Measurements from ENCODE around the gene SLC22A25. TPM values are rescaled to one million over a fixed set of nuclear protein-coding genes. Genes with fewer than 3 reads are reported as not detected.
"Not testable (repeated sequence)": the region's sequence is repeated elsewhere in the genome, so short reads cannot be mapped to it uniquely, and the experiment has no call there.

The SLC22A25 gene
- total RNA-seq, 2 experiments from 2014 or later, result not detected

DNA sequence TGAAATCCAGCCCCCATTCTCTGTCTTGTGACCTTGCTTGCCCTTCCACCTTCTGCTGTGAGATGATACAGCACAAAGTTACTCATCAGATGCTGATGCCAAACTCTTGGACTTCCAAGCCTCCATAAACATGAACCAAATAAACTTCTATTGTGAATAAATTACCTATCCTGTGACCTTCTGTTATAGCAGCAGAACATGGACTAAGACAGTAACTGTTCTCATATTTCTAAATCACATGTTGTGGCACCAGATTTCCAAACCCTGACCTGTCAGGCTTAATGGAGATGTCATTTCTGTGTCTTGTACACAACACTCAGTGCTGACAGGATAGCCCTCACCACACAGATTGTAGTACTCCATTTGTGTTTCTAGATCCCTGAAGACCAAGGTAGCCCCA is 6.0 kb downstream of the SLC22A25 start:
- no peak overlapping the region for H3K27ac Mint-ChIP-seq
- H3K36me3 ChIP-seq (ENCODE audit: insufficient read depth, low read length), result no peaks in the 10 kb centered on the region
- DNase-seq, result no peak
- no peaks in the 10 kb centered on the region for H3K36me3 Mint-ChIP-seq (ENCODE audit: low read depth)
- TF ChIP-seq, protein P1, sequence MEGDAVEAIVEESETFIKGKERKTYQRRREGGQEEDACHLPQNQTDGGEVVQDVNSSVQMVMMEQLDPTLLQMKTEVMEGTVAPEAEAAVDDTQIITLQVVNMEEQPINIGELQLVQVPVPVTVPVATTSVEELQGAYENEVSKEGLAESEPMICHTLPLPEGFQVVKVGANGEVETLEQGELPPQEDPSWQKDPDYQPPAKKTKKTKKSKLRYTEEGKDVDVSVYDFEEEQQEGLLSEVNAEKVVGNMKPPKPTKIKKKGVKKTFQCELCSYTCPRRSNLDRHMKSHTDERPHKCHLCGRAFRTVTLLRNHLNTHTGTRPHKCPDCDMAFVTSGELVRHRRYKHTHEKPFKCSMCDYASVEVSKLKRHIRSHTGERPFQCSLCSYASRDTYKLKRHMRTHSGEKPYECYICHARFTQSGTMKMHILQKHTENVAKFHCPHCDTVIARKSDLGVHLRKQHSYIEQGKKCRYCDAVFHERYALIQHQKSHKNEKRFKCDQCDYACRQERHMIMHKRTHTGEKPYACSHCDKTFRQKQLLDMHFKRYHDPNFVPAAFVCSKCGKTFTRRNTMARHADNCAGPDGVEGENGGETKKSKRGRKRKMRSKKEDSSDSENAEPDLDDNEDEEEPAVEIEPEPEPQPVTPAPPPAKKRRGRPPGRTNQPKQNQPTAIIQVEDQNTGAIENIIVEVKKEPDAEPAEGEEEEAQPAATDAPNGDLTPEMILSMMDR (IDR thresholded peaks at IDR 0.05), result no peak
- no peak overlapping the region for H3K4me3 Mint-ChIP-seq
- H3K9me3 Mint-ChIP-seq, result peaks cover 9% of the 10 kb centered on the region
- H3K4me1 Mint-ChIP-seq (ENCODE audit: low read depth), result peaks cover 20% of the 10 kb centered on the region
- ChIA-PET POLR2A (no interaction called here), CTCF (no interaction called here)
- ATAC-seq (ENCODE audit: poor library complexity), result no peak
- H3K9me3 ChIP-seq (ENCODE audit: control insufficient read depth in 1 of 2, insufficient read depth in 1 of 2, low read length in 2 of 2), result no peaks in the 10 kb centered on the region
- intact Hi-C loops (cut with DNase I, micrococcal nuclease), result no loop called here
- no peaks in the 10 kb centered on the region for H3K4me1 ChIP-seq (ENCODE audit: insufficient read depth, low read length)
- no peak overlapping the region for H3K4me3 ChIP-seq (ENCODE audit: low read length)
- peaks cover 44% of the 10 kb centered on the region for H3K27me3 Mint-ChIP-seq
- no peaks in the 10 kb centered on the region for H3K27me3 ChIP-seq (ENCODE audit: control insufficient read depth in 1 of 2, insufficient read depth in 2 of 2, low read length in 2 of 2)
- H3K27ac ChIP-seq (ENCODE audit: low read depth in 1 of 2, low read length in 2 of 2), result no peak overlapping the region

DNA sequence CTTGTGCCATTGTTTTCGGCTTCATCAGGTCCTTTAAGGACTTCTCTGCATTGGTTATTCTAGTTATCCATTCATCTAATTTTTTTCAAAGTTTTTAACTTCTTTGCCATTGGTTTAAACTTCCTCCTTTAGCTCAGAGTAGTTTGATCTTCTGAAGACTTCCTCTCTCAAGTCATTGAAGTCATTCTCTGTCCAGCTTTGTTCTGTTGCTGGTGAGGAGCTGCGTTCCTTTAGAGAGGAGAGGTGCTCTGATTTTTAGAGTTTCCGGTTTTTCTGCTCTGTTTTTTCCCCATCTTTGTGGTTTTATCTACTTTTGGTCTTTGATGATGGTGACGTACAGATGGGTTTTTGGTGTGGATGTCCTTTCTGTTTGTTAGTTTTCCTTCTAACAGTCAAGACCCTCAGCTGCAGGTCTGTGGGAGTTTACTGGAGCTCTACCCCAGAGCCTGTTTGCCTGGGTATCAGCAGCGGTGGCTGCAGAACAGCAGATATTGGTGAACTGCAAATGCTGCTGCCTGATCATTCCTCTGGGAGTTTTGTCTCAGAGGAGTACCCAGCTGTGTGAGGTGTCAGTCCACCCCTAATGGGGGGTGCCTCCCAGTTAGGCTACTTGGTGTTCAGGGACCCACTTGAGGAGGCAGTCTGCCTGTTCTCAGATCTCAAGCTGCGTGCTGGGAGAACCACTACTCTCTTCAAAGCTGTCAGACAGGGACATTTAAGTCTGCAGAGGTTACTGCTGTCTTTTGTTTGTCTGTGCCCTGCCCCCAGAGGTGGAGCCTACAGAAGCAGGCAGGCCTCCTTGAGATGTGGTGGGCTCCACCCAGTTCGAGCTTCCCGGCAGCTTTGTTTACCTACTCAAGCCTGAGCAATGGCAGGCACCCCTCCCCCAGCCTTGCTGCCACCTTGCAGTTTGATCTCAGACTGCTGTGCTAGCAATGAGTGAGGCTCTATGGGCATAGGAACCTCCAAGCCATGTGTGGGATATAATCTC is 7.6 kb downstream of the SLC22A25 start:
- POLR2A ChIA-PET; H3K9me3 ChIP-seq (ENCODE audit: control insufficient read depth in 1 of 2, insufficient read depth in 1 of 2, low read length in 2 of 2); H3K36me3 ChIP-seq (ENCODE audit: insufficient read depth, low read length); CTCF ChIA-PET; intact Hi-C loops (cut with DNase I, micrococcal nuclease); H3K4me3 ChIP-seq (ENCODE audit: low read length); H3K4me1 ChIP-seq (ENCODE audit: insufficient read depth, low read length); H3K27ac ChIP-seq (ENCODE audit: low read depth in 1 of 2, low read length in 2 of 2); ATAC-seq (ENCODE audit: poor library complexity); H3K27me3 ChIP-seq (ENCODE audit: control insufficient read depth in 1 of 2, insufficient read depth in 2 of 2, low read length in 2 of 2); H3K36me3 Mint-ChIP-seq (ENCODE audit: low read depth); H3K9me3 Mint-ChIP-seq: not testable (repeated sequence)
- H3K4me3 Mint-ChIP-seq, result peak overlapping the region; percentile 1
- H3K27me3 Mint-ChIP-seq, result peaks cover 55% of the 10 kb centered on the region
- peak in 13 of 14 experiments; percentile 12 to 71 (median 35) for DNase-seq
- H3K27ac Mint-ChIP-seq, result peak overlapping the region; percentile 53
- H3K4me1 Mint-ChIP-seq (ENCODE audit: low read depth), result peaks cover 13% of the 10 kb centered on the region

DNA sequence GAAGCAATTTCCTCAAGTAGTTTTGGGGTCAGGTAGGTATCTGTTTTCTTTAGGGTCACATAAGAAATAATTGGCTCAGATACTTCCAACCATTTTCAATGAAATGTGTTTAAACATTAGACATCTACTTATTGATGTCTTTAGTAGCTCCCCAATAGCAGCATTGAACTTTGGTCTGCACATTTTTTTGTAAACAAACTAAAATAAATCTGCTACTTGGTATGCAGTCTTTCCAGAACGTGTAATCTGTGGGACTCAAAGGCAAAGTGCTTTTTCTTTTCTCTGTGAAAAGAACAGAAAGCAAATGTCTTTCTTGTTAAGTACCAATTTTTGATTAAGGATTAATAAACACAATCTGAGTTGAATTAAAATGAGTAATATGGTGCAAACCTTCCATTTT is 13.6 kb downstream of the SLC22A25 start:
- no peak for ATAC-seq (ENCODE audit: poor library complexity)
- peaks cover 64% of the 10 kb centered on the region for H3K27me3 Mint-ChIP-seq

More for the DNA sequence above, 13.6 kb downstream of the SLC22A25 start:
- intact Hi-C loops (cut with DNase I, micrococcal nuclease), result no loop called here
- Mint-ChIP-seq H3K36me3 (ENCODE audit: low read depth) (no peaks in the 10 kb centered on the region), H3K4me1 (ENCODE audit: low read depth) (peaks cover under 1% of the 10 kb centered on the region), H3K9me3 (no peaks in the 10 kb centered on the region), H3K4me3 (no peak overlapping the region), H3K27ac (no peak overlapping the region)
- Histone ChIP-seq H3K9me3 (ENCODE audit: control insufficient read depth in 1 of 2, insufficient read depth in 1 of 2, low read length in 2 of 2) (no peaks in the 10 kb centered on the region), H3K4me3 (ENCODE audit: low read length) (no peak overlapping the region), H3K27me3 (ENCODE audit: control insufficient read depth in 1 of 2, insufficient read depth in 2 of 2, low read length in 2 of 2) (no peaks in the 10 kb centered on the region), H3K27ac (ENCODE audit: low read depth in 1 of 2, low read length in 2 of 2) (no peak overlapping the region), H3K36me3 (ENCODE audit: insufficient read depth, low read length) (no peaks in the 10 kb centered on the region), H3K4me1 (ENCODE audit: insufficient read depth, low read length) (no peaks in the 10 kb centered on the region)
- POLR2A ChIA-PET, result no interaction called here
- CTCF ChIA-PET, result no interaction called here
- TF ChIP-seq, protein P1 (IDR thresholded peaks at IDR 0.05), result no peak
- no peak for DNase-seq

All from CD4-positive, alpha-beta T cell (primary cell).